ENCODE results near the gene RERE. TPM values are rescaled to one million over a fixed set of nuclear protein-coding genes. Genes with fewer than 3 reads are reported as not detected.
A peak's percentile ranks its signal among the peaks of the same experiment; 100 is the strongest.

The RERE gene
- total and polyA plus RNA-seq, 2 donors (not counting 3 experiments of a cell fraction or from before 2014, with no cell fraction given): 14.1 to 113 TPM

DNA sequence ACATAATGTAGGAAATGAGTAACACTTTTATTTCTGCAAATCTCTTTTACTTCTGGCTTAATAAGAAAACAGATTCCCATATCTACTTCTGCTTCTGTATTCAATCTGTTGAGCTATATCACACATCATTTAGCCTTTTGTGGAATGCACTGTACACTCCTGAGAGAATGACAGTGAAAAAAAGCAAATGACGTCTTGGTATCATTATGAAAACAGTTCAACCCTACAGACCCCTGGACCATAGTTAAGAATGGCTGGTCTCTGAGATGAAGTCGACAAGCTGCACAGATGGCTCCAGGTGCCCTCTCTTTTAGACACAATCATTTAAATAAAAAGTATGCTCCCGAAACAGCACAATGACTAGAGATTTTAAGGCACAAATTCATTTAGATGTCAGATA lies 247.0 kb downstream of the RERE start:
- Histone ChIP-seq H3K9me3 (replicated peaks; ENCODE audit: control insufficient read depth, insufficient read depth, low read length) (no peaks in the 10 kb centered on the region), H3K9me1 (replicated peaks; ENCODE audit: control insufficient read depth, extremely low read depth, insufficient read depth, low read length) (no peaks in the 10 kb centered on the region), H2AFZ (ENCODE audit: low read depth, low read length) (no peak overlapping the region), H3K4me1 (ENCODE audit: control insufficient read depth, extremely low read depth, insufficient read depth, low read length) (peaks cover 27% of the 10 kb centered on the region), H3K9ac (replicated peaks; ENCODE audit: extremely low read depth, insufficient read depth, low read length) (peak overlapping the region; percentile 61), H3K27ac (ENCODE audit: insufficient read depth, low read depth, low read length) (peak overlapping the region; percentile 93), H3K4me3 (replicated peaks in 1 of 3; ENCODE audit: insufficient read depth in 1 of 3, low read depth in 1 of 3, low read length in 3 of 3) (no peak overlapping the region), H3K36me3 (ENCODE audit: control insufficient read depth in 2 of 2, extremely low read depth in 1 of 2, insufficient read depth in 2 of 2, low read length in 2 of 2) (no peaks in the 10 kb centered on the region), H3K4me2 (ENCODE audit: insufficient read depth, low read length) (peak overlapping the region; percentile 85), H3K79me2 (ENCODE audit: control insufficient read depth, insufficient read depth, low read length) (peaks cover 10% of the 10 kb centered on the region), H4K20me1 (replicated peaks; ENCODE audit: control insufficient read depth, extremely low read depth, insufficient read depth, low read length) (no peaks in the 10 kb centered on the region), H3K27me3 (ENCODE audit: control insufficient read depth in 2 of 2, insufficient read depth in 2 of 2, low read length in 2 of 2) (no peaks in the 10 kb centered on the region)
- CTCF ChIA-PET: interaction anchor here (0.5 to 4.1 kb wide), 41 partner anchors 8 to 1083 kb away, joined by 3 to 39 read pairs (median 4); no protein-coding TSS in a partner anchor
- DNase-seq (ENCODE audit: low read depth, low spot score) (peak; percentile 53), FAIRE-seq (no peak)
- dilution Hi-C loops (cut with MboI; ENCODE audit: extremely low pct_ligation_motif_present, low sequenced_read_pairs): no loop called here
- intact Hi-C loops (cut with micrococcal nuclease): loop anchor here (2.0 to 5.0 kb wide), 4 partner anchors 100 to 287 kb away; partner anchors contain the start of gene RERE
- POLR2A ChIA-PET: interaction anchor here (0.6 kb wide), 1 partner anchor 1460 kb away, joined by 5 read pairs; no protein-coding TSS in a partner anchor
- no TSS peak for BruUV-seq (replicated peaks)
- TF ChIP-seq FOS (IDR thresholded peaks at IDR 0.05; ENCODE audit: borderline replicate concordance, insufficient read depth, low read length): no peak
- no peak for TF ChIP-seq MYC (IDR thresholded peaks at IDR 0.05; ENCODE audit: low read depth, low read length)
- TF ChIP-seq POLR2A (IDR thresholded peaks at IDR 0.05; ENCODE audit: low read depth, low read length): no peak
- TF ChIP-seq GATA2 (IDR thresholded peaks at IDR 0.05; ENCODE audit: insufficient read depth, insufficient read length, low read depth, low read length): no peak
- no peak for TF ChIP-seq JUN (IDR thresholded peaks at IDR 0.05; ENCODE audit: borderline replicate concordance, insufficient read depth, insufficient read length, low read depth)
- TF ChIP-seq POLR2AphosphoS5 (IDR thresholded peaks at IDR 0.05; ENCODE audit: insufficient read depth, low read depth, low read length): no peak
- TF ChIP-seq, protein P1, sequence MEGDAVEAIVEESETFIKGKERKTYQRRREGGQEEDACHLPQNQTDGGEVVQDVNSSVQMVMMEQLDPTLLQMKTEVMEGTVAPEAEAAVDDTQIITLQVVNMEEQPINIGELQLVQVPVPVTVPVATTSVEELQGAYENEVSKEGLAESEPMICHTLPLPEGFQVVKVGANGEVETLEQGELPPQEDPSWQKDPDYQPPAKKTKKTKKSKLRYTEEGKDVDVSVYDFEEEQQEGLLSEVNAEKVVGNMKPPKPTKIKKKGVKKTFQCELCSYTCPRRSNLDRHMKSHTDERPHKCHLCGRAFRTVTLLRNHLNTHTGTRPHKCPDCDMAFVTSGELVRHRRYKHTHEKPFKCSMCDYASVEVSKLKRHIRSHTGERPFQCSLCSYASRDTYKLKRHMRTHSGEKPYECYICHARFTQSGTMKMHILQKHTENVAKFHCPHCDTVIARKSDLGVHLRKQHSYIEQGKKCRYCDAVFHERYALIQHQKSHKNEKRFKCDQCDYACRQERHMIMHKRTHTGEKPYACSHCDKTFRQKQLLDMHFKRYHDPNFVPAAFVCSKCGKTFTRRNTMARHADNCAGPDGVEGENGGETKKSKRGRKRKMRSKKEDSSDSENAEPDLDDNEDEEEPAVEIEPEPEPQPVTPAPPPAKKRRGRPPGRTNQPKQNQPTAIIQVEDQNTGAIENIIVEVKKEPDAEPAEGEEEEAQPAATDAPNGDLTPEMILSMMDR (IDR thresholded peaks at IDR 0.05; ENCODE audit: extremely low read depth in 1 of 2, insufficient read depth in 1 of 2, low read depth in 1 of 2, low read length in 2 of 2): no peak
- no peak for TF ChIP-seq EZH2 (IDR thresholded peaks at IDR 0.05; ENCODE audit: borderline replicate concordance, low read depth, low read length, severe bottlenecking)
- TF ChIP-seq, protein P2, sequence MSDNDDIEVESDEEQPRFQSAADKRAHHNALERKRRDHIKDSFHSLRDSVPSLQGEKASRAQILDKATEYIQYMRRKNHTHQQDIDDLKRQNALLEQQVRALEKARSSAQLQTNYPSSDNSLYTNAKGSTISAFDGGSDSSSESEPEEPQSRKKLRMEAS (IDR thresholded peaks at IDR 0.05; ENCODE audit: insufficient read depth, insufficient read length): no peak
